Fibroblast of lung (primary cell): ENCODE measurements around the gene CROCC2. TPM values are rescaled to one million over a fixed set of nuclear protein-coding genes. Genes with fewer than 3 reads are reported as not detected.

Experiments
- DNase-seq, 2 donors: peaks; one replicate each; pipeline versions ENCODE4 v3.0.0 to v3.0.0-alpha.2; 2010; ENCODE audit warnings: low read depth in 2 of 2
- H2AFZ ChIP-seq: 2 replicates; pipeline ENCODE4 v1.5.1; 2012; ENCODE audit warnings: low read length, control low read depth, inconsistent platforms
- H3K27ac ChIP-seq: 2 replicates; pipeline ENCODE4 v1.5.1; 2011; ENCODE audit warnings: low read length, control low read depth; ENCODE audit not compliant: insufficient read depth
- H3K27me3 ChIP-seq: 2 replicates; pipeline ENCODE4 v1.5.1; 2011; ENCODE audit warnings: mild to moderate bottlenecking, low read length; ENCODE audit not compliant: control insufficient read depth, insufficient read depth
- H3K36me3 ChIP-seq: 2 replicates; pipeline ENCODE4 v1.5.1; 2011; ENCODE audit warnings: low read length; ENCODE audit not compliant: control insufficient read depth, insufficient read depth
- H3K4me1 ChIP-seq: 2 replicates; pipeline ENCODE4 v1.5.1; 2011; ENCODE audit warnings: low read length; ENCODE audit not compliant: control insufficient read depth, insufficient read depth; ENCODE audit errors: extremely low read depth
- H3K4me2 ChIP-seq: 2 replicates; pipeline ENCODE4 v1.5.1; 2011; ENCODE audit warnings: low read length, control low read depth; ENCODE audit not compliant: insufficient read depth; ENCODE audit errors: extremely low read depth
- H3K4me3 ChIP-seq, 4 experiments: fragments of 200-600 bp in 1 of 4; sonication (generic) in 1 of 4; replicated peaks in 1 of 4; 2 replicates each; pipeline ENCODE4 v1.5.1; 2011 to 2016; ENCODE audit warnings: low read length in 4 of 4, low read depth in 3 of 4, mild to moderate bottlenecking in 3 of 4, control low read depth in 2 of 4, inconsistent platforms in 1 of 4, mixed read lengths in 1 of 4; ENCODE audit not compliant: insufficient read depth in 1 of 4; ENCODE audit errors: control extremely low read depth in 1 of 4
- H3K79me2 ChIP-seq: 2 replicates; pipeline ENCODE4 v1.5.1; 2012; ENCODE audit warnings: mild to moderate bottlenecking, low read length, inconsistent platforms; ENCODE audit not compliant: control insufficient read depth, insufficient read depth
- H3K9ac ChIP-seq: 2 replicates; pipeline ENCODE4 v1.5.1; 2011; ENCODE audit warnings: mild to moderate bottlenecking, low read length, control low read depth; ENCODE audit not compliant: insufficient read depth
- H3K9me3 ChIP-seq: 2 replicates; pipeline ENCODE4 v1.5.1; 2012; ENCODE audit warnings: low read depth, low read length; ENCODE audit not compliant: control insufficient read depth, insufficient read depth
- H4K20me1 ChIP-seq: 2 replicates; pipeline ENCODE4 v1.5.1; 2011; ENCODE audit warnings: low read length; ENCODE audit not compliant: control insufficient read depth, insufficient read depth; ENCODE audit errors: extremely low read depth
- CTCF ChIP-seq, 2 donors: IDR thresholded peaks in 1 of 2; conservative IDR thresholded peaks in 1 of 2; 1 replicate in 1 of 2; 2 replicates in 1 of 2; pipeline ENCODE4 v1.5.1; 2011 to 2012; ENCODE audit warnings: low read length in 2 of 2, control low read depth in 1 of 2, inconsistent platforms in 1 of 2, low read depth in 1 of 2, mild to moderate bottlenecking in 1 of 2
- EZH2 ChIP-seq: IDR thresholded peaks from 2 replicates; pipeline ENCODE4 v1.5.1; 2012; ENCODE audit warnings: low read length, control low read depth, mild to moderate bottlenecking; ENCODE audit errors: missing control alignments
- polyA plus RNA-seq, 2 donors: library from polyadenylated mRNA; depleted of rRNA in 1 of 2; stranded (reverse) in 1 of 2; unstranded in 1 of 2; fragments of >200 nt; gene quantifications; 2 replicates each; pipeline ENCODE4 v1.2.1, GENCODE V29; 2011 to 2012; ENCODE audit warnings: missing spikeins in 1 of 2
- total RNA-seq: library from RNA; depleted of rRNA; stranded (reverse); fragments of >200 nt; gene quantifications from 2 replicates; pipeline ENCODE4 v1.2.1, GENCODE V29; 2014

Gene CROCC2
- total and polyA plus RNA-seq, 2 donors (not counting 1 experiment from before 2014, with no cell fraction given): 0.12 to 0.33 TPM

DNA sequence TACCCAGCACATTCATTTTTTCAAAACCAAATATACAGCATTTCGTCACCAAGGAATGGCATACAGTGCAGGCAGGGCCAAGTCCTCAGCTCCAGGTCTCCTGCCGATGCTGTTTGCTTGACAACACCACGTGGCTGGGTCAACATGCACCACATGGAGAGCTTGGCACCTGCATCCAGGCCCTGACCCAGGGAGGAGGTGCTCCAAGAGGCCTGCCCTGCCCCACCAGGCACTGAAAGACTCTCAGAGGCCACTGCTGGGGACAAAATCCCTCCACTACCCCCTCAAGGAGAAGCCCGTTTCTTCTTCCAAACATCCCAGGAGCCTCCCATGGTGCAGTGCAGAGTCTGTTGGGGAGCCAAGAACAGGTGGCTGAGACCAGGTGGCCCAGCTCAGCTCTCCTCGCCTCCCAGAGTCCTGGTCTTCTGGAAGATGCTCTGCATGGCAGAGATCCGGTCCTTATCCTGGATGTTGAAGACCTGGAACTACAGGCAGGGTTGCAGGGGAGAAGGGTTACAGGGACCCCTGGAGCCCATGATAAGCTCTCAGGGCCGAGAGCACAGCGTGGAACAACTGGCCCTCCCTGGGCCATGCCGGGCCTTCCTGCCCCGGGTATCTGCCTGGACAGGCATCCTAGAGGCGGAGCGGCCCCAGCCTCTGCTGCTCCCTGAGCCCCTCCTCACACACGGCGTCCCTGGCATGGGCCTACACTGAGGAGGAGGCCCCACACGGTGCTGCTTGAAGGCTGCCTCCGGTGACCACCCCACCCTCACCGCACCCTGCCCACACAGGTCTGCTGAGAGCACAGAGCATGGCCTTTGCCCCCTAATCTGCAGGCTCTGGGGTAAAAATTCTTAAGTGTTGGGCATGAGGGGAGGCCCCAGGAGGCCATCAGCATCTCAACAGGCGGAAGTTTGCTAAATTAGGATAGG is 19.2 kb upstream of the CROCC2 start:
- H3K36me3 ChIP-seq: no peaks in the 10 kb centered on the region
- no peak for DNase-seq
- H3K4me3 ChIP-seq: no peak overlapping the region
- H3K9ac ChIP-seq: no peak overlapping the region
- H3K79me2 ChIP-seq: no peaks in the 10 kb centered on the region
- no peaks in the 10 kb centered on the region for H4K20me1 ChIP-seq
- no peaks in the 10 kb centered on the region for H3K27me3 ChIP-seq
- H3K9me3 ChIP-seq: no peaks in the 10 kb centered on the region
- TF ChIP-seq EZH2 (no peak), CTCF (conservative IDR thresholded peaks at IDR 0.05 in 1 of 2, IDR thresholded peaks at IDR 0.05 in 1 of 2; ENCODE audit: low read depth in 1 of 2, low read length in 2 of 2) (no peak)
- no peaks in the 10 kb centered on the region for H3K4me1 ChIP-seq
- H3K4me2 ChIP-seq: no peak overlapping the region
- no peak overlapping the region for H3K27ac ChIP-seq
- H2AFZ ChIP-seq: no peak overlapping the region

DNA sequence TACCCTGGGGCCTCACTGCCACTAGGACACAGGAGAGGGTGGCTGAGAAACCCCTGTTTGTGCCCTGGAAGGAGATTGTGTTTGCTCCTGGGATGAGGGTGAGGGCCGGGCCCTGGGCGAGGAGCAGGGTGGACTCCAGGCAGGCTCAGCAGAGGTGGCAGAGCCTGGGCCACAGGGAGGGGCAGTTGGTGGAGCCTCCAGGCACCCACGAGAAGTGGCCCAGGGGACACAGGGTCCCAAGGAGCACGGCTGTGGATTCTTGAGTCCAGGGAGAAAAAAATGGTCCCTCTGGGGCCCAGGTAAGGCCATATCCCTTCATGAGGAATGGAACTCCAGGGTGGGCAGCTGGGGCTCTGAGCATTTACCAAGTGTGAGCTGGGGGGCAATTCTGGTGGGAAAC is 18.5 kb upstream of the CROCC2 start:
- DNase-seq: no peak
- Histone ChIP-seq H3K4me2 (no peak overlapping the region), H4K20me1 (no peaks in the 10 kb centered on the region)

More for the DNA sequence above, 18.5 kb upstream of the CROCC2 start:
- Histone ChIP-seq H3K36me3 (no peaks in the 10 kb centered on the region), H3K4me1 (no peaks in the 10 kb centered on the region), H3K9ac (no peak overlapping the region), H3K27ac (no peak overlapping the region), H3K4me3 (no peak overlapping the region), H3K27me3 (no peaks in the 10 kb centered on the region), H3K79me2 (no peaks in the 10 kb centered on the region), H2AFZ (no peak overlapping the region), H3K9me3 (no peaks in the 10 kb centered on the region)
- TF ChIP-seq EZH2 (no peak), CTCF (conservative IDR thresholded peaks at IDR 0.05 in 1 of 2, IDR thresholded peaks at IDR 0.05 in 1 of 2; ENCODE audit: low read depth in 1 of 2, low read length in 2 of 2) (no peak)
